Measurements from ENCODE around the gene CTDSPL2. TPM values are rescaled to one million over a fixed set of nuclear protein-coding genes. Genes with fewer than 3 reads are reported as not detected.
"Not testable (repeated sequence)": the region's sequence is repeated elsewhere in the genome, so short reads cannot be mapped to it uniquely, and the experiment has no call there.

The CTDSPL2 gene
- total RNA-seq, 2 experiments from 2014 or later, result 65.9 to 75.8 TPM

DNA sequence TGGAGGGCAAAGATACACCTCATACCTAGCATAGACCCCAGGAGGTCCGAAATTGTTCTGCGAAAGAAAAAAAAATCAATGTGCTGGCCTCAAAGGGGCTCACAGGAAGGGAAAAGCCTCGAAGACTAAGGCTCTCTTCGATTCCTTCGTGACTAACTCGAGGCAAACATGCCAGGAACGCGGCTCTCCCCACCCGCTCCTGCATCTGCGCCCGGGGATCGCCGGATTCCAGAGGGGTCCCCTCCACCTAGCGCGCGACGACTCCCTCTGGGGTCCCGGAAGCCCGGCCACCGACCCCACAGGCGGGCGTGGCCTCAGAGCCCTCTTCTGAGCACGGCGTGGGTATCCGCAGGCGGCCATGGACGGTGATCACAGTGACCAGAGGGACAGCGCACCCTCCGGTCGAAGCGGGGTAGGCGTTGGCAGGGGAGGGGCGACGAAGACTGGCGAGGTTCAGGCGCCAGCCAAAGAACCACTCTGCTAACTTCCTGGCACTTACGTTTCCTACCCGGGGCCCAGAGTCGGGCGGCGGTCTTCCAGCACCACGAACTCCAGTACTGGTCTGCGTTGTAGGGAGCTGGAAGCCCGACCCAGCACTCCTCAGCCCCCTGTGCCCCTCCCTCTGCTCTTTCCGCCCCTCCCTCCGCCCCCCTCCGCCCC lies 109.0 kb downstream of the CTDSPL2 start:
- Mint-ChIP-seq H3K27ac (peak overlapping the region; percentile 94), H3K4me3 (peak overlapping the region; percentile 85), H3K9me3 (ENCODE audit: low read depth) (no peaks in the 10 kb centered on the region), H3K36me3 (peaks cover 31% of the 10 kb centered on the region), H3K4me1 (peaks cover 44% of the 10 kb centered on the region), H3K27me3 (no peaks in the 10 kb centered on the region)
- peak; percentile 86 for DNase-seq
- CTCF ChIA-PET, result interaction anchor here (0.5 to 2.5 kb wide), 5 partner anchors 8 to 107 kb away, joined by 3 to 23 read pairs (median 3); no protein-coding TSS in a partner anchor
- peak; percentile 70 for ATAC-seq

GRCh38 chr15:44536962-44537734 lies 109.7 kb downstream of the CTDSPL2 start, which contains the start of gene EIF3J:
Gene EIF3J (plus strand): TSS chr15:44537147. CDS start chr15:44537195, 48 bp downstream.
- Mint-ChIP-seq H3K4me3 (peak within 1 kb of the TSS; percentile 85), H3K27ac (peak within 1 kb of the TSS; percentile 94), H3K9me3 (ENCODE audit: low read depth) (no peaks in the 10 kb centered on the region), H3K4me1 (peaks cover 51% of the 10 kb centered on the region), H3K36me3 (peaks cover 38% of the 10 kb centered on the region), H3K27me3 (no peaks in the 10 kb centered on the region)
- CTCF ChIA-PET, result interaction anchor here (0.5 to 2.5 kb wide), 5 partner anchors 9 to 108 kb away, joined by 3 to 23 read pairs (median 3); no protein-coding TSS in a partner anchor
- DNase-seq, result peak; percentile 97
- ATAC-seq, result peak; percentile 95

- peak; percentile 59 for DNase-seq
- Mint-ChIP-seq H3K27me3 (no peaks in the 10 kb centered on the region), H3K4me3 (peak overlapping the region; percentile 85), H3K9me3 (ENCODE audit: low read depth) (no peaks in the 10 kb centered on the region), H3K27ac (peak overlapping the region; percentile 91), H3K4me1 (peaks cover 56% of the 10 kb centered on the region), H3K36me3 (peaks cover 41% of the 10 kb centered on the region)
- CTCF ChIA-PET, result interaction anchor here (1.5 to 2.5 kb wide), 2 partner anchors 9 to 109 kb away, joined by 3 to 23 read pairs; no protein-coding TSS in a partner anchor
- no peak for ATAC-seq
Measured at GRCh38 chr15:44537735-44538240, 110.4 kb downstream of the CTDSPL2 start.

GRCh38 chr15:44541282-44541958 lies 114.0 kb downstream of the CTDSPL2 start:
- peak overlapping the region; percentile 52 for H3K27ac Mint-ChIP-seq
- H3K9me3 Mint-ChIP-seq (ENCODE audit: low read depth), result no peaks in the 10 kb centered on the region
- peaks cover 44% of the 10 kb centered on the region for H3K36me3 Mint-ChIP-seq
- CTCF ChIA-PET, result interaction anchor here (0.6 kb wide), 1 partner anchor 36 kb away, joined by 3 read pairs; no protein-coding TSS in a partner anchor
- no peaks in the 10 kb centered on the region for H3K27me3 Mint-ChIP-seq
- no peak overlapping the region for H3K4me3 Mint-ChIP-seq
- ATAC-seq (no peak), DNase-seq (no peak)
- peaks cover 59% of the 10 kb centered on the region for H3K4me1 Mint-ChIP-seq

GRCh38 chr15:44542596-44542995 lies 115.2 kb downstream of the CTDSPL2 start:
- H3K36me3 Mint-ChIP-seq, result peaks cover 50% of the 10 kb centered on the region
- H3K27ac Mint-ChIP-seq, result no peak overlapping the region
- ATAC-seq (no peak), DNase-seq (no peak)
- CTCF ChIA-PET, result no interaction called here
- H3K4me3 Mint-ChIP-seq, result no peak overlapping the region
- H3K4me1 Mint-ChIP-seq, result peaks cover 65% of the 10 kb centered on the region
- no peaks in the 10 kb centered on the region for H3K27me3 Mint-ChIP-seq
- no peaks in the 10 kb centered on the region for H3K9me3 Mint-ChIP-seq (ENCODE audit: low read depth)

- not testable (repeated sequence) for H3K9me3 Mint-ChIP-seq (ENCODE audit: low read depth); H3K27me3 Mint-ChIP-seq; DNase-seq; H3K4me3 Mint-ChIP-seq; ATAC-seq
- Mint-ChIP-seq H3K4me1 (peaks cover 48% of the 10 kb centered on the region), H3K27ac (peak overlapping the region; percentile 57), H3K36me3 (peaks cover 46% of the 10 kb centered on the region)
- CTCF ChIA-PET, result interaction anchor here (1.1 to 2.3 kb wide), 4 partner anchors 12 to 573 kb away, joined by 3 to 10 read pairs (median 5); partner anchors contain the start of gene CTDSPL2
Measured at GRCh38 chr15:44544745-44545144, 117.3 kb downstream of the CTDSPL2 start.

DNA sequence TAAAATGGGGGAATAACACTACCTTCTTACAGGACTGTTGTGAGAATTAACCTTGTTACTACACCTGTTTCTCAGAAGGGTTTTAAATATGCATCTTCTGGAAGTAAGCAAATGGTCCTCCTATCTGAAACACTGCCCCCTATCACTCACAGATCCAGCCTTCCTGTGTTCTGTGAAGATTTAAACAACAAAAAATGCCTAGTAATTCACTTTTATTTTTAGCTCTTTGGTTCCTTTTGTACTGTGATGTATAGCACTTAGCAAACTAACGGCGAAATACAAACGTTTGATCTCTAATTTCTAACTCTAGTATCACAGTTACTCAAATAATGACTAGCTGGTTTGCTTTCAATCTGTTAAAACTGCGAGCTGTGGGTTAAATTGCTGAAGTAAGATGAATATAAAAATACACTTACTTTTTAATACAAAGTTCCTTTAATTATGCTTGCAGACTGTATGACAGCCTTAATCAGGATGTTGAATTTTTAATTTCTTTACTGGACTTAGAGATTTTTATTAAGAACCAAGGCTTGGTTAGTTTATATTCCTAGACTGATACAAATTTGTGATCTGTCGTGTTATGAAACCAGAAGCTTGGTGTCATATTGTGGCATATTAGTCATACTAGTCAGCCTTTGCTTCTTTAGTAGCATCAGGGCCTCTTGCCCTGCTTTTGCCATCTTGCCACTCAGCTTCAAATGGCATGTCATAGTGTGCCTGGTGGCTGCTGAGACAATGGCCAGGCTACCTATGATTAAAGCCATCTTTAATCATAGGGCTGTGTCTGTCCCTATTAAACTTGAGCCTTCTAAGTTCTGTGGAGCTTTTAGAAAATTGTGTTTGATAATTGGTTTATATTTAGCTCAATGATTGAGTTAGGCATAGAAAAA lies 118.7 kb downstream of the CTDSPL2 start:
- Mint-ChIP-seq H3K4me3 (peak overlapping the region; percentile 73), H3K27me3 (no peaks in the 10 kb centered on the region), H3K27ac (peak overlapping the region; percentile 97), H3K36me3 (peaks cover 40% of the 10 kb centered on the region), H3K4me1 (peaks cover 42% of the 10 kb centered on the region), H3K9me3 (ENCODE audit: low read depth) (no peaks in the 10 kb centered on the region)
- ATAC-seq (peak; percentile 92), DNase-seq (peak; percentile 77)
- CTCF ChIA-PET, result interaction anchor here (0.6 to 2.7 kb wide), 20 partner anchors 8 to 572 kb away, joined by 3 to 23 read pairs (median 4); partner anchors contain the start of genes CTDSPL2, EIF3J, SPG11 and TRIM69

DNA sequence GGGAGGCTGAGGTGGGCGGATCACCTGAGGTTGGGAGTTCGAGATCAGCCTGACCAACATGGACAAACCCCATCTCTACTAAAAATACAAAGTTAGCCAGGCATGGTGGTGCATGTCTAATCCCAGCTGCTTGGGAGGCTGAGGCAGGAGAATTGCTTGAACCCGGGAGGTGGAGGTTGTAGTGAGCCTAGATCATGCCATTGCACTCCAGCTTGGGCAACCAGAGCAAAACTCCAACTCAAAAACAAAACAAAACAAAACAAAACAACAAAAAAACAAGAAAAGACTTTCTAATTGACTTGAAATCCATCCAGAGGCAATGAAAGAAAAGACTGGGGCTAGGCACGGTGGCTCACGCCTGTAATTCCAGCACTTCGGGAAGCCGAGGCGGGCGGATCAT lies 121.7 kb downstream of the CTDSPL2 start:
- not testable (repeated sequence) for H3K27me3 Mint-ChIP-seq; DNase-seq; H3K9me3 Mint-ChIP-seq (ENCODE audit: low read depth); H3K27ac Mint-ChIP-seq; H3K4me3 Mint-ChIP-seq; ATAC-seq
- Mint-ChIP-seq H3K36me3 (peaks cover 29% of the 10 kb centered on the region), H3K4me1 (peaks cover 18% of the 10 kb centered on the region)
- CTCF ChIA-PET, result interaction anchor here (0.6 to 0.7 kb wide), 2 partner anchors 322 to 718 kb away, joined by 3 read pairs; no protein-coding TSS in a partner anchor

DNA sequence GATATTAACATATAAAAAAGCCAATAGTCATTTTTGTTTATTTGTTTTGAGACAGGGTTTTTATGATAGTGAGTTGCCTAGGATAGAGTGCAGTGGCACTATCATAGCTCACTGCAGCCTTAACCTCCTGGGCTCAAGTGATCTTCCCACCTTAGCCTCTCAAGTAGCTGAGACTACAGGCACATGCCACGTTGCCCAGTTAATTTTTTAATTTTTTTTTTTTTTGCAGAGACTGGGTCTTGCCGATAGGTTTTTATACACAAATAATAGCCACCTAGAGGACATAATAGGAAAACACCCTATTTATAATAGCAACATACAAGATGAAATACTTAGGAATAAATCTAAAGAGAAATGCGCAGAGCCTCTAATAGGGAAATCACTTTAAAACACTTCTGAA lies 122.8 kb downstream of the CTDSPL2 start:
- peaks cover 28% of the 10 kb centered on the region for H3K4me1 Mint-ChIP-seq
- H3K36me3 Mint-ChIP-seq, result peaks cover 39% of the 10 kb centered on the region
- DNase-seq (no peak), ATAC-seq (no peak)
- no peak overlapping the region for H3K27ac Mint-ChIP-seq
- CTCF ChIA-PET, result interaction anchor here (0.7 to 1.3 kb wide), 4 partner anchors 11 to 238 kb away, joined by 3 read pairs; partner anchors contain the start of gene EIF3J
- H3K27me3 Mint-ChIP-seq, result no peaks in the 10 kb centered on the region
- H3K9me3 Mint-ChIP-seq (ENCODE audit: low read depth), result no peaks in the 10 kb centered on the region
- H3K4me3 Mint-ChIP-seq, result no peak overlapping the region

DNA sequence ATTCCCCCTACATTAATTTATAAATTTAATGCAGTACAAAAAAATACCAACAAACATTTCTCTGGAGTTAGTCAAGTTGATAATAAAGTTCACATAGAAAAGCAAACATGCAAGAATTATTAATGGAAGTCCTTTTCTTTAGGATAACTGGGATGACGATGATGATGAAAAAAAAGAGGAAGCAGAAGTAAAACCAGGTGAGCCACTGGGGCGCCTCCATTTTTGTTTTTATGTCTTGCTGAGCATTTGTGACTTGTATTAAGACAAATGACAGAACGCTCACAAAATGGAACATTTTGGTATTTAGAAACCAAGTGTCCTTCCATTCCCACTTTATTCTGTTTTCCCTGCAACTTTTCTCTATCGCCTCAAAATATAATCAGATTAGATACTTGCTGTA lies 123.3 kb downstream of the CTDSPL2 start:
- DNase-seq (no peak), ATAC-seq (no peak)
- Mint-ChIP-seq H3K36me3 (peaks cover 43% of the 10 kb centered on the region), H3K27me3 (no peaks in the 10 kb centered on the region), H3K4me1 (peaks cover 28% of the 10 kb centered on the region), H3K9me3 (ENCODE audit: low read depth) (no peaks in the 10 kb centered on the region), H3K27ac (no peak overlapping the region), H3K4me3 (no peak overlapping the region)
- CTCF ChIA-PET, result interaction anchor here (1.3 kb wide), 2 partner anchors 12 to 238 kb away, joined by 3 read pairs; no protein-coding TSS in a partner anchor

GRCh38 chr15:44554934-44555723 lies 127.7 kb downstream of the CTDSPL2 start:
- ATAC-seq (no peak), DNase-seq (no peak)
- Mint-ChIP-seq H3K4me3 (no peak overlapping the region), H3K4me1 (peaks cover 15% of the 10 kb centered on the region), H3K27me3 (no peaks in the 10 kb centered on the region), H3K36me3 (peaks cover 52% of the 10 kb centered on the region), H3K9me3 (ENCODE audit: low read depth) (no peaks in the 10 kb centered on the region), H3K27ac (peak overlapping the region; percentile 3)
- CTCF ChIA-PET, result interaction anchor here (0.5 to 1.6 kb wide), 2 partner anchors 23 to 1053 kb away, joined by 3 to 7 read pairs; no protein-coding TSS in a partner anchor

Data from activated CD8-positive, alpha-beta memory T cell treated with anti-CD3 and anti-CD28 coated beads, Interleukin-2, amount 10 ng/mL, durations not matched to agents 7 days and 5 days (primary cell).